ENCODE data around the gene MAP3K4. TPM values are rescaled to one million over a fixed set of nuclear protein-coding genes. Genes with fewer than 3 reads are reported as not detected.

MAP3K4 gene
- polyA plus RNA-seq, 3 donors: 3.2 to 12.3 (median 3.5) TPM

DNA sequence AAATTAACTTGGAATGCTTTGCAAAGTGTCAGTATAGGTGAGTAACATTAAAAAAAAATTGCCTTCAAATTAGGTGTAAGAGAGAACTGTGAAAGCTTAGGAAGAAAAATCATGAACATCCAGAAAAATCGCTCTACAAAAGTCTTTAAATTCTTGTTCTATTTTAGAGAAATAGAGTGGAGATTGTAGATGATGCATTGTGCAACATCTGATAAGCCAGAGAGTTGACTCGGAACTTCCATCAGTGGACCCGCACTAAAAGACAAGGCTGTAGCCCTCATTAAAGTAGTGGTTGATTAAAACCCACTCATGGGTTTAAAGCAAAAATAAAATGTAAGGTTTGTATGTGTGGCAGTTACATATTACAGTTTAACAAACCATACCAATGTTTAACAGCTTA is 35.8 kb downstream of the MAP3K4 start:
- H3K27me3 ChIP-seq (ENCODE audit: control insufficient read depth in 2 of 2, insufficient read depth in 2 of 2, low read length in 2 of 2): no peaks in the 10 kb centered on the region
- DNase-seq: no peak
- no peak overlapping the region for H2AFZ ChIP-seq (ENCODE audit: insufficient read depth, low read depth, low read length, poor library complexity, severe bottlenecking)
- H3K36me3 Mint-ChIP-seq: peaks cover 12 to 15% of the 10 kb centered on the region in 2 donors
- no peaks in the 10 kb centered on the region for H3K27me3 Mint-ChIP-seq (ENCODE audit: low read depth in 3 of 3)
- no peaks in the 10 kb centered on the region for H3K4me1 ChIP-seq (ENCODE audit: control insufficient read depth in 1 of 2, insufficient read depth in 2 of 2, low read length in 2 of 2)
- peaks cover 6% of the 10 kb centered on the region for H4K20me1 ChIP-seq (ENCODE audit: insufficient read depth, low read length)
- no peak overlapping the region for H3K4me2 ChIP-seq (replicated peaks; ENCODE audit: extremely low read depth, low read length, poor library complexity, severe bottlenecking)
- peaks cover 53% of the 10 kb centered on the region for H3K79me2 ChIP-seq (ENCODE audit: insufficient read depth, low read length)
- H3K27ac Mint-ChIP-seq: no peak overlapping the region
- TF ChIP-seq, protein P1, sequence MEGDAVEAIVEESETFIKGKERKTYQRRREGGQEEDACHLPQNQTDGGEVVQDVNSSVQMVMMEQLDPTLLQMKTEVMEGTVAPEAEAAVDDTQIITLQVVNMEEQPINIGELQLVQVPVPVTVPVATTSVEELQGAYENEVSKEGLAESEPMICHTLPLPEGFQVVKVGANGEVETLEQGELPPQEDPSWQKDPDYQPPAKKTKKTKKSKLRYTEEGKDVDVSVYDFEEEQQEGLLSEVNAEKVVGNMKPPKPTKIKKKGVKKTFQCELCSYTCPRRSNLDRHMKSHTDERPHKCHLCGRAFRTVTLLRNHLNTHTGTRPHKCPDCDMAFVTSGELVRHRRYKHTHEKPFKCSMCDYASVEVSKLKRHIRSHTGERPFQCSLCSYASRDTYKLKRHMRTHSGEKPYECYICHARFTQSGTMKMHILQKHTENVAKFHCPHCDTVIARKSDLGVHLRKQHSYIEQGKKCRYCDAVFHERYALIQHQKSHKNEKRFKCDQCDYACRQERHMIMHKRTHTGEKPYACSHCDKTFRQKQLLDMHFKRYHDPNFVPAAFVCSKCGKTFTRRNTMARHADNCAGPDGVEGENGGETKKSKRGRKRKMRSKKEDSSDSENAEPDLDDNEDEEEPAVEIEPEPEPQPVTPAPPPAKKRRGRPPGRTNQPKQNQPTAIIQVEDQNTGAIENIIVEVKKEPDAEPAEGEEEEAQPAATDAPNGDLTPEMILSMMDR (IDR thresholded peaks at IDR 0.05): no peak
- no peaks in the 10 kb centered on the region for H3K9me3 ChIP-seq (replicated peaks in 1 of 2; ENCODE audit: control insufficient read depth in 1 of 2, insufficient read depth in 1 of 2, low read length in 2 of 2)
- peaks cover 0 to under 1% of the 10 kb centered on the region in 2 donors for H3K36me3 ChIP-seq (replicated peaks in 1 of 2; ENCODE audit: control insufficient read depth in 1 of 2, insufficient read depth in 2 of 2, low read length in 2 of 2)
- intact Hi-C loops (cut with micrococcal nuclease): no loop called here
- H3K4me3 ChIP-seq (replicated peaks in 1 of 3; ENCODE audit: low read depth in 2 of 3, low read length in 3 of 3): no peak overlapping the region
- H3K4me1 Mint-ChIP-seq: peaks cover 16% of the 10 kb centered on the region
- no peak overlapping the region for H3K27ac ChIP-seq (ENCODE audit: low read depth in 1 of 2, low read length in 2 of 2)
- H3K9ac ChIP-seq (ENCODE audit: insufficient read depth, low read length, poor library complexity, severe bottlenecking): no peak overlapping the region
- WGBS (ENCODE audit: insufficient coverage): 100% methylated on average over 1 of the region's 3 CpGs
- no peak overlapping the region for H3K4me3 Mint-ChIP-seq
- H3K9me3 Mint-ChIP-seq: no peaks in the 10 kb centered on the region

DNA sequence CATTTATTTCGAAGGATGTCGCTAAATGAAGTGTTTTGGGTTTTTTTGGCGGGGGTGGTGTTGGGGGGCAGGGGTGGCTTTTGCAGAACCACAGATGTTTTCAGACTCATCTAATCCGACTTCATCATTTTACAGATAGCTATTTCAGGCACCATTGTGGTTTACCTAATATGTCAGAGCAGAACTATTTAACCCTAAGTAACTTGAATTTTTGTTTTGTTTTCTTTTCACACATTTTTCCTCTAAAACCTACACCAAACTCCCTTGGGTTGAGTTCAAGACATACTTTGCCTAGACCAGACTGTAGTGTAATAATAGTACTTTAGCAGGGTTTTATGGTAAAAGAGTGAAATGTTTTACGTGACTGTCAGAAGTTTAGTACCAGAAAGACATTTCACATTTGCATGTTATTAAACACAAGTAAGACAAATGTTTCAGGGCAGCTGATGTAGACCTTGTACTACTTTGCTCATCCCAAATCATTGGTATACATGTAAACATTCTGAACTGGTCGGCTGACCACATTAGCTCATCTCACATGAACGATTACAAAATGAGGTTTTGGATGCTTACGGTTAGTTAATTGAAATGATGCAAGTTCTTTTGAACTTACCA is 37.7 kb downstream of the MAP3K4 start:
- Histone ChIP-seq H4K20me1 (ENCODE audit: insufficient read depth, low read length) (peaks cover 4% of the 10 kb centered on the region), H3K9ac (ENCODE audit: insufficient read depth, low read length, poor library complexity, severe bottlenecking) (no peak overlapping the region), H3K27me3 (ENCODE audit: control insufficient read depth in 2 of 2, insufficient read depth in 2 of 2, low read length in 2 of 2) (no peaks in the 10 kb centered on the region), H2AFZ (ENCODE audit: insufficient read depth, low read depth, low read length, poor library complexity, severe bottlenecking) (no peak overlapping the region), H3K4me3 (replicated peaks in 1 of 3; ENCODE audit: low read depth in 2 of 3, low read length in 3 of 3) (no peak overlapping the region), H3K9me3 (replicated peaks in 1 of 2; ENCODE audit: control insufficient read depth in 1 of 2, insufficient read depth in 1 of 2, low read length in 2 of 2) (no peaks in the 10 kb centered on the region), H3K79me2 (ENCODE audit: insufficient read depth, low read length) (peaks cover 49% of the 10 kb centered on the region), H3K4me2 (replicated peaks; ENCODE audit: extremely low read depth, low read length, poor library complexity, severe bottlenecking) (no peak overlapping the region), H3K36me3 (replicated peaks in 1 of 2; ENCODE audit: control insufficient read depth in 1 of 2, insufficient read depth in 2 of 2, low read length in 2 of 2) (no peaks in the 10 kb centered on the region), H3K27ac (ENCODE audit: low read depth in 1 of 2, low read length in 2 of 2) (no peak overlapping the region), H3K4me1 (ENCODE audit: control insufficient read depth in 1 of 2, insufficient read depth in 2 of 2, low read length in 2 of 2) (no peaks in the 10 kb centered on the region)
- no peak for DNase-seq
- H3K4me3 Mint-ChIP-seq: no peak overlapping the region
- peaks cover 18% of the 10 kb centered on the region for H3K4me1 Mint-ChIP-seq
- no peaks in the 10 kb centered on the region for H3K27me3 Mint-ChIP-seq (ENCODE audit: low read depth in 3 of 3)
- no peak overlapping the region for H3K27ac Mint-ChIP-seq
- TF ChIP-seq, protein P1 (IDR thresholded peaks at IDR 0.05): no peak
- no peaks in the 10 kb centered on the region for H3K9me3 Mint-ChIP-seq
- H3K36me3 Mint-ChIP-seq: peaks cover 14 to 18% of the 10 kb centered on the region in 2 donors
- intact Hi-C loops (cut with micrococcal nuclease): no loop called here
- WGBS (ENCODE audit: insufficient coverage): no CpG with 5 or more reads among the region's 8 CpGs

Measured in CD14-positive monocyte (primary cell).